HCT116 (cell line): ENCODE results near the gene ATXN7L1. TPM values are rescaled to one million over a fixed set of nuclear protein-coding genes. Genes with fewer than 3 reads are reported as not detected.

Source experiments
- ATAC-seq: fragments of 200-7000 bp; cut with Tn5 transposase; 2 replicates; pipeline ENCODE4 v1.9.1; 2020; ENCODE audit warnings: mild to moderate bottlenecking, moderate library complexity
- BruUV-seq: library from RNA; stranded (reverse); fragments of 400-500 nt; replicated peaks from 2 replicates; lab custom pipeline; 2021; lab: Mats Ljungman, UMichigan
- CTCF ChIA-PET: fragments of 300-600 bp; sonication (Branson Sonifier 250); formaldehyde crosslinking; loops from one replicate; lab custom pipeline; 2021; ENCODE audit warnings: antibody characterized with exemption; lab: Charles Lee
- POLR2A ChIA-PET: fragments of 300-600, 350-600 bp; sonication (Branson Sonifier 250); formaldehyde crosslinking; loops from one replicate; lab custom pipeline; 2021; ENCODE audit warnings: antibody characterized with exemption; lab: Charles Lee
- RAD21 ChIA-PET, 2 experiments: fragments of 300-600 bp; sonication (Branson Sonifier 250); formaldehyde crosslinking; loops; one replicate each; lab custom pipeline; 2023; ENCODE audit warnings: low total read pairs in 2 of 2; ENCODE audit not compliant: uncharacterized antibody in 2 of 2, unreplicated experiment in 2 of 2, low non-redundant PET in 1 of 2; lab: Charles Lee
- DNase-seq: peaks from one replicate; pipeline ENCODE4 v3.0.0-alpha.2; 2010; ENCODE audit warnings: low read depth, low spot score
- H2AFZ ChIP-seq: fragments of 200-600 bp; shearing (Covaris generic), sonication (generic); 2 replicates; pipeline ENCODE4 v1.6.1; 2017; ENCODE audit warnings: low read depth, mixed run types, mixed read lengths, antibody characterized with exemption, low read length; ENCODE audit not compliant: poor library complexity, severe bottlenecking
- H3K27ac ChIP-seq: 2 replicates; pipeline ENCODE4 v1.5.1; 2012; ENCODE audit warnings: low read depth, low read length
- H3K27me3 ChIP-seq: fragments of 200-600 bp; sonication (generic); 2 replicates; pipeline ENCODE4 v1.6.1; 2016; ENCODE audit warnings: mixed run types, low read length, mixed read lengths; ENCODE audit not compliant: insufficient read depth
- H3K36me3 ChIP-seq, 2 experiments: fragments of 200-500 bp in 1 of 2; fragments of 200-600 bp in 1 of 2; sonication (Bioruptor generic) in 1 of 2; sonication (generic) in 1 of 2; 2 replicates each; pipeline versions ENCODE4 v1.5.1 to v1.6.1; 2014 to 2016; ENCODE audit warnings: low read length in 2 of 2, inconsistent platforms in 1 of 2, mixed read lengths in 1 of 2, mixed run types in 1 of 2; ENCODE audit not compliant: insufficient read depth in 2 of 2, control insufficient read depth in 1 of 2
- H3K4me1 ChIP-seq, 2 experiments: fragments of 200-600 bp in 1 of 2; sonication (generic) in 1 of 2; 2 replicates each; pipeline versions ENCODE4 v1.5.1 to v1.6.1; 2012 to 2017; ENCODE audit warnings: low read length in 2 of 2, inconsistent platforms in 1 of 2, mild to moderate bottlenecking in 1 of 2, mixed read lengths in 1 of 2, mixed run types in 1 of 2, moderate library complexity in 1 of 2; ENCODE audit not compliant: insufficient read depth in 2 of 2, control insufficient read depth in 1 of 2
- H3K4me2 ChIP-seq: fragments of 200-600 bp; sonication (generic); 2 replicates; pipeline ENCODE4 v1.6.1; 2017; ENCODE audit warnings: mixed run types, low read length, mixed read lengths
- H3K4me3 ChIP-seq, 2 experiments: fragments of 200-600 bp in 1 of 2; sonication (generic) in 1 of 2; replicated peaks in 1 of 2; 2 replicates each; pipeline ENCODE4 v1.5.1; 2011 to 2016; ENCODE audit warnings: low read length in 2 of 2, control low read depth in 1 of 2, low read depth in 1 of 2, mild to moderate bottlenecking in 1 of 2, mixed read lengths in 1 of 2, mixed run types in 1 of 2
- H3K79me2 ChIP-seq: fragments of 200-600 bp; sonication (generic); 2 replicates; pipeline ENCODE4 v1.6.1; 2017; ENCODE audit warnings: mild to moderate bottlenecking, mixed run types, low read length, moderate library complexity, mixed read lengths; ENCODE audit not compliant: insufficient read depth
- H3K9ac ChIP-seq: fragments of 200-600 bp; sonication (generic); 2 replicates; pipeline ENCODE4 v1.6.1; 2016; ENCODE audit warnings: low read length, mixed read lengths
- H3K9me2 ChIP-seq: fragments of 200-600 bp; sonication (generic), shearing (Covaris generic); 2 replicates; pipeline ENCODE4 v1.6.1; 2017; ENCODE audit warnings: mixed run types, mild to moderate bottlenecking, moderate library complexity; ENCODE audit not compliant: insufficient read depth
- H3K9me3 ChIP-seq, 2 experiments: fragments of 200-500 bp in 1 of 2; fragments of 200-600 bp in 1 of 2; sonication (Bioruptor generic) in 1 of 2; sonication (generic) in 1 of 2; 2 replicates each; pipeline ENCODE4 v1.6.1; 2014 to 2017; ENCODE audit warnings: low read length in 2 of 2, mixed read lengths in 2 of 2, inconsistent platforms in 1 of 2, low read depth in 1 of 2, mild to moderate bottlenecking in 1 of 2, mixed run types in 1 of 2, moderate library complexity in 1 of 2; ENCODE audit not compliant: control insufficient read depth in 1 of 2, insufficient read depth in 1 of 2
- H4K20me1 ChIP-seq: fragments of 200-600 bp; sonication (generic), shearing (Covaris generic); 2 replicates; pipeline ENCODE4 v1.6.1; 2017; ENCODE audit warnings: mixed run types, mild to moderate bottlenecking, moderate library complexity; ENCODE audit not compliant: insufficient read depth
- ATF3 ChIP-seq: IDR thresholded peaks from 2 replicates; pipeline ENCODE4 v1.6.1; 2012
- CBX3 ChIP-seq: IDR thresholded peaks from 2 replicates; pipeline ENCODE4 v1.6.1; 2012; ENCODE audit warnings: low read depth
- CTCF ChIP-seq, 3 experiments: fragments of 200-600 bp in 1 of 3; sonication (generic) in 1 of 3; IDR thresholded peaks in 2 of 3; conservative IDR thresholded peaks in 1 of 3; 2 replicates each; pipeline ENCODE4 v1.5.1; 2012 to 2017; ENCODE audit warnings: low read depth in 2 of 3, low read length in 2 of 3, antibody characterized with exemption in 1 of 3, borderline replicate concordance in 1 of 3, control low read depth in 1 of 3, mild to moderate bottlenecking in 1 of 3, mixed read lengths in 1 of 3, mixed run types in 1 of 3, moderate library complexity in 1 of 3; ENCODE audit not compliant: insufficient read depth in 1 of 3
- ELF1 ChIP-seq: IDR thresholded peaks from 2 replicates; pipeline ENCODE4 v1.6.1; 2012; ENCODE audit warnings: low read depth, borderline replicate concordance
- EZH2 ChIP-seq: fragments of 200-600 bp; sonication (generic); IDR thresholded peaks from 2 replicates; pipeline ENCODE4 v1.6.1; 2017; ENCODE audit warnings: antibody characterized with exemption, mixed run types
- EZH2phosphoT487 ChIP-seq: fragments of 200-600 bp; IDR thresholded peaks from 2 replicates; pipeline ENCODE4 v1.6.1; 2018; ENCODE audit warnings: antibody characterized with exemption, borderline replicate concordance
- FOSL1 ChIP-seq: IDR thresholded peaks from 2 replicates; pipeline ENCODE4 v1.6.1; 2012; ENCODE audit warnings: low read depth
- JUND ChIP-seq: IDR thresholded peaks from 2 replicates; pipeline ENCODE4 v1.6.1; 2012
- POLR2A ChIP-seq: IDR thresholded peaks from 2 replicates; pipeline ENCODE4 v1.7.0; 2011; ENCODE audit warnings: borderline replicate concordance; ENCODE audit not compliant: insufficient read depth, insufficient read length; ENCODE audit errors: extremely low read depth
- POLR2AphosphoS5 ChIP-seq: IDR thresholded peaks from 2 replicates; pipeline ENCODE4 v1.6.1; 2011; ENCODE audit warnings: mild to moderate bottlenecking, low read depth, low read length, moderate library complexity
- RAD21 ChIP-seq: IDR thresholded peaks from 2 replicates; pipeline ENCODE4 v1.6.1; 2012; ENCODE audit warnings: low read depth, mild to moderate bottlenecking
- SIN3A ChIP-seq: IDR thresholded peaks from 2 replicates; pipeline ENCODE4 v1.6.1; 2012; ENCODE audit warnings: low read depth
- SP1 ChIP-seq: IDR thresholded peaks from 2 replicates; pipeline ENCODE4 v1.6.1; 2012; ENCODE audit warnings: low read depth
- SRF ChIP-seq: IDR thresholded peaks from 2 replicates; pipeline ENCODE4 v1.6.1; 2012; ENCODE audit warnings: low read depth
- YY1 ChIP-seq: IDR thresholded peaks from 2 replicates; pipeline ENCODE4 v1.6.1; 2011; ENCODE audit warnings: low read length, low read depth, moderate library complexity, mild to moderate bottlenecking; ENCODE audit not compliant: insufficient replicate concordance; ENCODE audit errors: extremely low read depth
- ZFX ChIP-seq: fragments of 450-650 bp; IDR thresholded peaks from 2 replicates; pipeline ENCODE4 v1.6.1; 2017
- intact Hi-C: fragments of 100-400 bp; cut with micrococcal nuclease; formaldehyde crosslinking; loops from 2 replicates; pipeline ENCODE4 v1.10.0; 2022
- total RNA-seq: library from RNA; stranded (reverse); gene quantifications from one replicate; pipeline ENCODE4 v1.2.1, GENCODE V29; 2021; ENCODE audit not compliant: unreplicated experiment
- TF ChIP-seq, protein P1 (sequence below): IDR thresholded peaks from 2 replicates; pipeline ENCODE4 v1.6.1; 2011; ENCODE audit warnings: mild to moderate bottlenecking, low read length, moderate library complexity; ENCODE audit not compliant: insufficient replicate concordance; ENCODE audit errors: extremely low read depth

The ATXN7L1 gene
- total RNA-seq, 1 experiment from 2014 or later = 11.5 TPM

GRCh38 chr7:105623906-105624305 lies 252.5 kb downstream of the ATXN7L1 start:
- ChIA-PET CTCF (no interaction called here), POLR2A (no interaction called here), RAD21 (no interaction called here)
- no peak for TF ChIP-seq POLR2AphosphoS5
- no peak for TF ChIP-seq ELF1
- TF ChIP-seq JUND = no peak
- no peak for TF ChIP-seq ATF3
- TF ChIP-seq ZFX = no peak
- TF ChIP-seq CTCF (IDR thresholded peaks at IDR 0.05 in 2 of 3, conservative IDR thresholded peaks at IDR 0.05 in 1 of 3; ENCODE audit: borderline replicate concordance in 1 of 3, insufficient read depth in 1 of 3, low read depth in 2 of 3, low read length in 2 of 3) = no peak
- TF ChIP-seq POLR2A = no peak
- no peak for TF ChIP-seq CBX3
- no peak for TF ChIP-seq YY1
- TF ChIP-seq SRF = no peak
- no peak for TF ChIP-seq FOSL1
- TF ChIP-seq, protein P1, sequence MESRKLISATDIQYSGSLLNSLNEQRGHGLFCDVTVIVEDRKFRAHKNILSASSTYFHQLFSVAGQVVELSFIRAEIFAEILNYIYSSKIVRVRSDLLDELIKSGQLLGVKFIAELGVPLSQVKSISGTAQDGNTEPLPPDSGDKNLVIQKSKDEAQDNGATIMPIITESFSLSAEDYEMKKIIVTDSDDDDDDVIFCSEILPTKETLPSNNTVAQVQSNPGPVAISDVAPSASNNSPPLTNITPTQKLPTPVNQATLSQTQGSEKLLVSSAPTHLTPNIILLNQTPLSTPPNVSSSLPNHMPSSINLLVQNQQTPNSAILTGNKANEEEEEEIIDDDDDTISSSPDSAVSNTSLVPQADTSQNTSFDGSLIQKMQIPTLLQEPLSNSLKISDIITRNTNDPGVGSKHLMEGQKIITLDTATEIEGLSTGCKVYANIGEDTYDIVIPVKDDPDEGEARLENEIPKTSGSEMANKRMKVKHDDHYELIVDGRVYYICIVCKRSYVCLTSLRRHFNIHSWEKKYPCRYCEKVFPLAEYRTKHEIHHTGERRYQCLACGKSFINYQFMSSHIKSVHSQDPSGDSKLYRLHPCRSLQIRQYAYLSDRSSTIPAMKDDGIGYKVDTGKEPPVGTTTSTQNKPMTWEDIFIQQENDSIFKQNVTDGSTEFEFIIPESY = no peak
- no peak for TF ChIP-seq EZH2phosphoT487
- TF ChIP-seq SP1 = no peak
- no peak for TF ChIP-seq SIN3A
- TF ChIP-seq RAD21 = no peak
- TF ChIP-seq EZH2 = no peak
- no peak overlapping the region for H3K4me3 ChIP-seq
- no peak overlapping the region for H3K4me2 ChIP-seq
- H3K4me1 ChIP-seq = no peaks in the 10 kb centered on the region
- no peak overlapping the region for H3K9ac ChIP-seq
- no peaks in the 10 kb centered on the region for H4K20me1 ChIP-seq
- peaks cover 0 to 9% of the 10 kb centered on the region in 2 experiments; a peak in 1 of 4 replicates for H3K9me3 ChIP-seq
- no peak overlapping the region for H2AFZ ChIP-seq
- H3K36me3 ChIP-seq = no peaks in the 10 kb centered on the region; a peak in 1 of 4 replicates
- ATAC-seq = no peak
- H3K79me2 ChIP-seq = no peaks in the 10 kb centered on the region
- BruUV-seq = no TSS peak
- no peak overlapping the region for H3K27ac ChIP-seq
- no peak for DNase-seq
- no peaks in the 10 kb centered on the region for H3K9me2 ChIP-seq
- intact Hi-C loops = no loop called here
- H3K27me3 ChIP-seq = no peaks in the 10 kb centered on the region
